Muscle layer of duodenum (tissue), 2 donors: ENCODE measurements around the gene OTUD7B.
"Not testable (repeated sequence)": the region's sequence is repeated elsewhere in the genome, so short reads cannot be mapped to it uniquely, and the experiment has no call there.

Experiments
- H3K27ac ChIP-seq: one replicate; pipeline ENCODE4 v1.7.0; 2013; ENCODE audit warnings: mild to moderate bottlenecking, low read length
- H3K27me3 ChIP-seq: one replicate; pipeline ENCODE4 v1.7.0; 2013; ENCODE audit warnings: low read depth, mild to moderate bottlenecking, control low read depth, low read length
- H3K36me3 ChIP-seq, 2 donors: one replicate each; pipeline ENCODE4 v1.7.0; 2013; ENCODE audit warnings: low read length in 2 of 2, control low read depth in 1 of 2, mild to moderate bottlenecking in 1 of 2; ENCODE audit not compliant: insufficient read depth in 2 of 2, control insufficient read depth in 1 of 2
- H3K4me1 ChIP-seq, 2 donors: one replicate each; pipeline ENCODE4 v1.7.0; 2013; ENCODE audit warnings: low read length in 2 of 2, mild to moderate bottlenecking in 2 of 2, control low read depth in 1 of 2, moderate library complexity in 1 of 2; ENCODE audit not compliant: insufficient read depth in 2 of 2, control insufficient read depth in 1 of 2
- H3K4me3 ChIP-seq, 2 donors: one replicate each; pipeline ENCODE4 v1.7.0; 2013; ENCODE audit warnings: low read length in 2 of 2, low read depth in 1 of 2, mild to moderate bottlenecking in 1 of 2
- H3K9me3 ChIP-seq, 2 donors: one replicate each; pipeline ENCODE4 v1.7.0; 2013; ENCODE audit warnings: low read length in 2 of 2, control low read depth in 1 of 2, mild to moderate bottlenecking in 1 of 2; ENCODE audit not compliant: control insufficient read depth in 1 of 2
- donor health status: healthy.

The OTUD7B gene

GRCh38 chr1:149977345-149977744 lies 33.2 kb downstream of the OTUD7B start:
- peaks cover 7 to 16% of the 10 kb centered on the region in 2 donors for H3K36me3 ChIP-seq

GRCh38 chr1:149972547-149972946 lies 38.0 kb downstream of the OTUD7B start:
- Histone ChIP-seq H3K27me3 (no peaks in the 10 kb centered on the region), H3K4me1 (no peaks in the 10 kb centered on the region), H3K36me3 (peaks cover 25 to 47% of the 10 kb centered on the region in 2 donors), H3K9me3 (no peaks in the 10 kb centered on the region), H3K27ac (no peak overlapping the region), H3K4me3 (no peak overlapping the region)

More at GRCh38 chr1:149977345-149977744, 33.2 kb downstream of the OTUD7B start:
- Histone ChIP-seq H3K27me3 (no peaks in the 10 kb centered on the region), H3K4me1 (peaks cover 7 to 11% of the 10 kb centered on the region in 2 donors), H3K9me3 (no peaks in the 10 kb centered on the region), H3K4me3 (no peak overlapping the region), H3K27ac (no peak overlapping the region)

GRCh38 chr1:149967646-149968045 lies 42.9 kb downstream of the OTUD7B start:
- Histone ChIP-seq H3K27me3 (no peaks in the 10 kb centered on the region), H3K9me3 (no peaks in the 10 kb centered on the region), H3K36me3 (peaks cover 45 to 63% of the 10 kb centered on the region in 2 donors), H3K4me1 (peaks cover 0 to 7% of the 10 kb centered on the region in 2 donors), H3K4me3 (no peak overlapping the region), H3K27ac (no peak overlapping the region)

- Histone ChIP-seq H3K9me3 (no peaks in the 10 kb centered on the region), H3K27me3 (no peaks in the 10 kb centered on the region), H3K4me3 (no peak overlapping the region), H3K27ac (no peak overlapping the region), H3K36me3 (peaks cover 43 to 60% of the 10 kb centered on the region in 2 donors), H3K4me1 (peaks cover 0 to 12% of the 10 kb centered on the region in 2 donors)
These were observed 43.5 kb downstream of the OTUD7B start for GRCh38 chr1:149967041-149967440.

- H3K36me3 ChIP-seq: peaks cover 37 to 53% of the 10 kb centered on the region in 2 donors
- peaks cover 0 to 15% of the 10 kb centered on the region in 2 donors for H3K4me1 ChIP-seq
- H3K4me3 ChIP-seq: no peak overlapping the region
- H3K27ac ChIP-seq: no peak overlapping the region
- H3K9me3 ChIP-seq: no peaks in the 10 kb centered on the region
- H3K27me3 ChIP-seq: no peaks in the 10 kb centered on the region
These were observed 44.1 kb downstream of the OTUD7B start for GRCh38 chr1:149966405-149966804.

- H3K4me3 ChIP-seq: no peak overlapping the region
- H3K36me3 ChIP-seq: peaks cover 33 to 51% of the 10 kb centered on the region in 2 donors
- H3K27me3 ChIP-seq: no peaks in the 10 kb centered on the region
- H3K4me1 ChIP-seq: peaks cover 0 to 15% of the 10 kb centered on the region in 2 donors
- H3K27ac ChIP-seq: no peak overlapping the region
- H3K9me3 ChIP-seq: no peaks in the 10 kb centered on the region
These were observed 45.1 kb downstream of the OTUD7B start for GRCh38 chr1:149965440-149965839.

- no peak overlapping the region for H3K27ac ChIP-seq
- peaks cover 0 to 15% of the 10 kb centered on the region in 2 donors for H3K4me1 ChIP-seq
- no peaks in the 10 kb centered on the region for H3K9me3 ChIP-seq
- no peaks in the 10 kb centered on the region for H3K27me3 ChIP-seq
- peaks cover 39 to 47% of the 10 kb centered on the region in 2 donors for H3K36me3 ChIP-seq
- no peak overlapping the region for H3K4me3 ChIP-seq
These were observed 47.2 kb downstream of the OTUD7B start for GRCh38 chr1:149963358-149963757.

- peaks cover 0 to 15% of the 10 kb centered on the region in 2 donors for H3K4me1 ChIP-seq
- H3K27me3 ChIP-seq: no peaks in the 10 kb centered on the region
- H3K9me3 ChIP-seq: no peaks in the 10 kb centered on the region
- no peak overlapping the region for H3K27ac ChIP-seq
- H3K36me3 ChIP-seq: peaks cover 39 to 51% of the 10 kb centered on the region in 2 donors
- no peak overlapping the region for H3K4me3 ChIP-seq
These were observed 47.8 kb downstream of the OTUD7B start for GRCh38 chr1:149962736-149963135.

- no peak overlapping the region for H3K4me3 ChIP-seq
- peaks cover 37 to 54% of the 10 kb centered on the region in 2 donors for H3K36me3 ChIP-seq
- no peaks in the 10 kb centered on the region for H3K27me3 ChIP-seq
- peak overlapping the region; percentile 3 for H3K27ac ChIP-seq
- H3K4me1 ChIP-seq: peaks cover 0 to 15% of the 10 kb centered on the region in 2 donors
- no peaks in the 10 kb centered on the region for H3K9me3 ChIP-seq
These were observed 48.4 kb downstream of the OTUD7B start for GRCh38 chr1:149962039-149962647.

GRCh38 chr1:149957548-149957947 lies 53.0 kb downstream of the OTUD7B start:
- not testable (repeated sequence) for H3K27ac ChIP-seq, H3K27me3 ChIP-seq, H3K9me3 ChIP-seq, H3K4me1 ChIP-seq, H3K4me3 ChIP-seq
- peaks cover 12 to 26% of the 10 kb centered on the region in 2 donors for H3K36me3 ChIP-seq

- no peak overlapping the region for H3K27ac ChIP-seq
These were observed 60.6 kb downstream of the OTUD7B start for GRCh38 chr1:149949911-149950310.

GRCh38 chr1:149945206-149945605 lies 65.3 kb downstream of the OTUD7B start:
- peaks cover 16 to 48% of the 10 kb centered on the region in 2 donors for H3K36me3 ChIP-seq
- H3K4me1 ChIP-seq: peaks cover 0 to 6% of the 10 kb centered on the region in 2 donors
- H3K9me3 ChIP-seq: no peaks in the 10 kb centered on the region
- no peak overlapping the region for H3K4me3 ChIP-seq
- no peaks in the 10 kb centered on the region for H3K27me3 ChIP-seq
- H3K27ac ChIP-seq: no peak overlapping the region

More at GRCh38 chr1:149949911-149950310, 60.6 kb downstream of the OTUD7B start:
- no peak overlapping the region for H3K4me3 ChIP-seq
- no peaks in the 10 kb centered on the region for H3K4me1 ChIP-seq
- H3K27me3 ChIP-seq: no peaks in the 10 kb centered on the region
- H3K36me3 ChIP-seq: peaks cover 11 to 40% of the 10 kb centered on the region in 2 donors
- H3K9me3 ChIP-seq: no peaks in the 10 kb centered on the region
